Activated T-cell treated with anti-CD3 and anti-CD28 coated beads, Interleukin-2, amount 50 U/mL, for 72 hours (primary cell): Measurements from ENCODE around the gene IP6K2. TPM values are rescaled to one million over a fixed set of nuclear protein-coding genes. Genes with fewer than 3 reads are reported as not detected.

ENCODE experiments used
- ATAC-seq, 2 donors: fragments of 150-1000 bp; cut with Tn5 transposase; replicated peaks in 1 of 2; 2 replicates each; pipeline ENCODE4 v1.10.0; 2021; ENCODE audit warnings: moderate library complexity in 2 of 2, mild to moderate bottlenecking in 1 of 2
- DNase-seq, 2 donors: peaks; one replicate each; pipeline ENCODE4 v3.0.0; 2021 to 2022; ENCODE audit warnings: mixed read lengths in 1 of 2
- H3K27ac Mint-ChIP-seq: one replicate; pipeline ENCODE4 v1.8.0; 2022; ENCODE audit warnings: mild to moderate bottlenecking, moderate library complexity, mixed read lengths
- H3K27me3 Mint-ChIP-seq: one replicate; pipeline ENCODE4 v1.8.0; 2022; ENCODE audit warnings: low read depth, mixed read lengths
- H3K36me3 Mint-ChIP-seq, 2 donors: one replicate each; pipeline ENCODE4 v1.8.0; 2022; ENCODE audit warnings: mixed read lengths in 2 of 2, mild to moderate bottlenecking in 1 of 2; ENCODE audit not compliant: insufficient read depth in 2 of 2
- H3K4me1 Mint-ChIP-seq: one replicate; pipeline ENCODE4 v1.8.0; 2022; ENCODE audit warnings: low read depth, mixed read lengths
- H3K4me3 Mint-ChIP-seq, 2 donors: one replicate each; pipeline ENCODE4 v1.8.0; 2022; ENCODE audit warnings: mild to moderate bottlenecking in 2 of 2, mixed read lengths in 2 of 2, moderate library complexity in 2 of 2
- H3K9me3 Mint-ChIP-seq, 2 donors: one replicate each; pipeline ENCODE4 v1.8.0; 2022; ENCODE audit warnings: mixed read lengths in 2 of 2
- total RNA-seq, 2 donors: library from RNA; stranded (reverse); gene quantifications; one replicate each; pipeline ENCODE4 v1.2.3, GENCODE V29; 2022

The IP6K2 gene
- total RNA-seq, 2 donors from 2014 or later = 62.4 to 75.4 TPM

DNA sequence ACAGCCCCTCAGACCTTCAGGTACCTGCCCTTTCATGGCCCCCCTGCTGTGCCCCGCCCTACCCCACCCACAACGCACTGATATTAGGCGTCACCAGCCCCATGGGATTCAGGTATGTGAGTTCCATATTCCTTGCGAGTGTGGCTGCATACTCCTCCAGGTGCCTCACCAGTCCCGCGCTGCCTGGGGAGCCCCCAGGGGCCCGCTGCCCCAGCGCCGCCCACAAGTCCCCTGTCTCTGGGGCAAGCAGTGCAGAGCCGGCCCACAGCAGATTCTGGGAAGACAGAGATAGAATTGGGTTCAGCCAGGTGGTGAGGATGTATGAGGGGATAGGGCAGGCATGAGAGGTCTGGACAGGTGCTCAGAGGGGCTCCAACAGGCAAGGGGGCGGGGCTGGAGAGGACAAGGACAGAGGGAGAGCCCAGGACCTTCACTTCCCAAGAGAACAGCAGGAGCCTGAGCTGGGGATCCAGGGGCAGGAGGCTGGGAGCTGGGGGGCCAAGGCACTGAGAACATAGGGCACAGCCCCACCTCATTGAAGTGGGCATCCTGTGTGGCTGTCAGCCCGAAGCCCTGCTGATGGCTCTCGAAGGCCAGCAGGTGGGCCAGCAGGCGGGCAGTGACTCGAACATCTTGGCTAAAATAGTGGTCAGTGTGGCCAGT lies 68.7 kb downstream of the IP6K2 start:
- no peak for DNase-seq
- H3K4me1 Mint-ChIP-seq = no peaks in the 10 kb centered on the region
- no peak for ATAC-seq
- no peaks in the 10 kb centered on the region for H3K9me3 Mint-ChIP-seq
- no peak overlapping the region for H3K27ac Mint-ChIP-seq
- no peaks in the 10 kb centered on the region for H3K27me3 Mint-ChIP-seq
- H3K4me3 Mint-ChIP-seq = no peak overlapping the region
- H3K36me3 Mint-ChIP-seq = peaks cover 0 to 1% of the 10 kb centered on the region in 2 donors

DNA sequence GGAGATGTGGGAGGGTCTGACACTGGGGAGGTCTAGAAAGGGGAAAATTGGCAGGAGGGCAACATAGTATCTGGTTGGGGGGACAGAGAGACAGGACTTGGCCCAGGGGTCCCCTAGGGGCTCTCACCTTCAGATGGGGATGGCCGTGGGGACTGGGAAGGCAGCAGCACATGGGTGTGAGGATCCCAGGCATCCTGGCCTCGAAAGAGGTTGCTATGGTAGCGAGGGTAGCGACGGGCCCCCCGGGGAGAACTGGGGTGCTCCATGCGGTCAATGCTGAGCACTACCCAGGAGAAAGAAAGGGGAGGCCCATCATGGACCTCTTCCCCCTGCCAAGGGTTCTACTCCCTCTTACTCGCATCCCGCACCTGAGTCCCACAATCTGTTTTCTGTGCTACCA lies 69.3 kb downstream of the IP6K2 start:
- H3K4me3 Mint-ChIP-seq = no peak overlapping the region
- no peaks in the 10 kb centered on the region for H3K27me3 Mint-ChIP-seq
- H3K27ac Mint-ChIP-seq = no peak overlapping the region
- H3K4me1 Mint-ChIP-seq = no peaks in the 10 kb centered on the region
- no peaks in the 10 kb centered on the region for H3K9me3 Mint-ChIP-seq
- peaks cover 0 to 1% of the 10 kb centered on the region in 2 donors for H3K36me3 Mint-ChIP-seq
- ATAC-seq = no peak
- no peak for DNase-seq

DNA sequence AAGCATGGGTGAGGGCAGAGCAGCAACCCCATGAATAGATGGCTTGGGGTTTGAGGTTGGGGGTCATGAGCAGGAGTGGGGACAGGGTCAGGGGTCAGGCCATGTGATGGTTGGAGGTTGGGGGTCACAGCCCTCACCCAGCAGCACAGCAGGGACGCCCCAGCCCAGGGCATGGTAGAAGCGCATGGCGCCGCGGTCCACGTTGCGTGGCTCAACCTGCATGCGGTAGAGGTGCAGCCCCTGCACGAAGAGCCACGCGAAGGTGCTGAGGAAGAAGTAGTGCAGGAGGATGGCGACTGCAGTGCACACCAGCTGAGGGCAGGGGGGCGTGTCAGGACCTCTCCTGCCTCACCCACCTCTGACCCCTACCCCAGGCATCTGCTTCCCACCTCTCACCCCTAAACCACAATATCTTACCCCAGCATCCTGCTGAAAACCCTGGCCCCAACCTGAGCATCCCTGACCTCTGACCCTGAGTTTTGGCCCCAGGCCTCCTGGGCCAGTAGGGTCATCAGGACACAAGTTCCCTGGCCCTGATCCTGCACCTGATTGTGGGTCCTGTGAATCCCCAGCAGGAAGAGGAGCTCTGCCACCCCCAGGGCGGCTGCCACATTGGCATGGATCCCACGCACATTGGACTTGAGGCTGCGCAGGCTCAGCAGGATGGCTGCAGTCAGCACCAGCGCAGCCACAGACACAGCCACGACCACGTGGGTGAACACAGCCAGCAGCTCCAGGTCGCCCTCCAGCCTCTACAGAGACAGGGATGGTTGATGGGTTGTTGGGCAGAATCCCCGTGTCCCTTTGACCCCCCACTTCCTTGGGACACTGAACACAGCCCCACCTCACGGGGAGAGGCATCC lies 71.9 kb downstream of the IP6K2 start:
- Mint-ChIP-seq H3K27me3 (no peaks in the 10 kb centered on the region), H3K4me1 (no peaks in the 10 kb centered on the region), H3K27ac (no peak overlapping the region), H3K36me3 (peaks cover 0 to 5% of the 10 kb centered on the region in 2 donors), H3K4me3 (no peak overlapping the region), H3K9me3 (no peaks in the 10 kb centered on the region)
- DNase-seq (no peak), ATAC-seq (no peak)

DNA sequence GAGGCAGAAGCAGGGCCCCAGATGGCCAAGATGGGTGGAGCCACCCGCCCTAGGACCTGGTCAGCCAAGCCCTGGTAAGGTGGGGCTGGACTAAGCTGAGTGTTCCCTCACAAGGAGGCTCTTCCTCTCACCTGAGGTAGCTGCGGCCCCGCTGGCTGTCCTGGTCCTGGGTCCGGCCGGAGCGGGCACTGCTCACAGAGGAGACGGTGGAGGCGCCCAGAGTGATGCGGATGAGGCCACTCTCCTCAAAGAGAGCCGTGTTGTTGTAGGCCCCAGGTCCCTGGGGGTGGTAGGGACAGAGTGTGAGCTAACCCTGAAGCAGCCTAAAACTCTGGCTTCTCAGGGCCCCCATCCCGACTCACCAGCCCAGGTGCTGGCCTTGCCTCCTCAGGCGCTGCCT lies 74.4 kb downstream of the IP6K2 start:
- H3K9me3 Mint-ChIP-seq = no peaks in the 10 kb centered on the region
- no peak overlapping the region for H3K27ac Mint-ChIP-seq
- no peaks in the 10 kb centered on the region for H3K27me3 Mint-ChIP-seq
- no peak for ATAC-seq
- H3K36me3 Mint-ChIP-seq = peaks cover 0 to 5% of the 10 kb centered on the region in 2 donors
- no peak overlapping the region for H3K4me3 Mint-ChIP-seq
- no peaks in the 10 kb centered on the region for H3K4me1 Mint-ChIP-seq
- no peak for DNase-seq

DNA sequence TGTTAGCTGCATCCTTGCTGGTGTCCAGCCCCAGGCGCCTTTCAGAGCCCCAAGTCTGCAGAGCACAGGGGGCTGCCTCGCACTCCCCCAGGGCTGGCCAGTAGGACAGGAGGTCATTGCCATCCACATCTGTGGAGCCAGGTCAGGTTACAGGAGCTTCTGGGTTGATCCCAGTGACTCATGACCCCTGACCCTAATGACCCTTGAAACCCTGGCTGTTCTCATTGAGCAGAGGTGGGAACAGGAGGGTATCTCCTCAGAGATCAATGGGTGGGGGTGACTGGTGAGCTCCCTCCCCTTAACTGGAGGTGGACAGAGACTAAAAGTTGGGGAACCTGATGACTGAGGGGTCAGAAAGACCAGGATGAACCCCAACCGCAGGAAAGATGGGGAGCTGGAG lies 75.6 kb downstream of the IP6K2 start:
- Mint-ChIP-seq H3K27me3 (no peaks in the 10 kb centered on the region), H3K4me1 (peaks cover 6% of the 10 kb centered on the region), H3K4me3 (no peak overlapping the region), H3K9me3 (no peaks in the 10 kb centered on the region), H3K36me3 (peaks cover 0 to 5% of the 10 kb centered on the region in 2 donors), H3K27ac (no peak overlapping the region)
- ATAC-seq (no peak), DNase-seq (no peak)

DNA sequence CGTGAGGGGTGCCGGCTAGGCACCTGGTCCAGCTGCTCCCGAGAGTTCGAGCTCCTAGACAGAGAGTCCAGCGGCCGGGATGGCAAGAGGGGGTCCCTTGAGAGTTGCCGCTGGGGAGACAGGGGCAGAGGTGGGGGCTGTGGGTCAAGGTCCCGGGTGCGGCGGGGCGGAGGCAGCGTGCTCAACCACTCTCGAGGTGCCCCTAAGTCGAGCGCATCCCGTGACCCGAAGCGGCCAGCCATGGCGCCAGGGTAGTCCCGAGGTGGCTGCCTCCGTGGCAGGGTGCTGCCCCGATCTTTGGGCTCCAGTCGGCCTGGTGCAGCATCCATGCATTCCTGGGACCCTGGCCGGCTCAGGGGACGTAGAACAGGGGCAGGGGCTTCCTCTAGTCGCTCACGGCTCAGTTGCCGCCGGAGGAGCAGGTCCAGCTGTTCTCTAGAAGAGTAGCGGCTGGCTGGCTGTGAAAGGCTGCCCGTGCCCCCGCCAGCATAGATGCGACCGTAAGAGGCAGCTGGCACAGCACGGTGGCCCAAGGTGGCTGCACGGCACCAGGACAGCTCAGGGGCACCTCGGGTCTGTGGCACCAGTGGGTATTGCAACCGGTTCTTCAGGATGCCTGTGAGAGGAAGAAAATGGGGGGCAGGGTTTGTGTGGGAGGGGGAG lies 76.9 kb downstream of the IP6K2 start:
- peaks cover 13% of the 10 kb centered on the region for H3K4me1 Mint-ChIP-seq
- no peak for ATAC-seq
- H3K4me3 Mint-ChIP-seq = no peak overlapping the region

More for the DNA sequence above, 76.9 kb downstream of the IP6K2 start:
- no peak for DNase-seq
- Mint-ChIP-seq H3K36me3 (peaks cover 0 to 5% of the 10 kb centered on the region in 2 donors), H3K27me3 (no peaks in the 10 kb centered on the region), H3K9me3 (no peaks in the 10 kb centered on the region), H3K27ac (no peak overlapping the region)

Other genes starting within 250 kb of the IP6K2 start
- gene SHISA5, start 213.0 kb downstream of the IP6K2 start, total RNA-seq = 100 to 1,000 TPM in 1 of 2 donors, 10 to 100 TPM in 1; 69.3 to 101 TPM
- 10 to 100 TPM in 1 of 2 donors, 1 to 10 TPM in 1; 8.5 to 18.0 TPM for gene PFKFB4, start 160.4 kb downstream of the IP6K2 start, total RNA-seq
- not detected for gene UCN2, start 153.4 kb downstream of the IP6K2 start, total RNA-seq
- gene COL7A1, start 121.9 kb downstream of the IP6K2 start, total RNA-seq = 1 to 10 TPM; 4.4 to 5.3 TPM
- 100 to 1,000 TPM; 205 to 228 TPM for gene UQCRC1, start 107.6 kb downstream of the IP6K2 start, total RNA-seq
- not detected for gene TMEM89, start 95.5 kb downstream of the IP6K2 start, total RNA-seq
- 10 to 100 TPM; 34.7 to 42.2 TPM for gene SLC26A6, start 81.8 kb downstream of the IP6K2 start, total RNA-seq
- gene CELSR3, start 54.3 kb downstream of the IP6K2 start, total RNA-seq = 10 to 100 TPM; 14.2 to 17.4 TPM
- gene NCKIPSD, start 31.3 kb downstream of the IP6K2 start, total RNA-seq = 10 to 100 TPM; 27.7 to 27.8 TPM
- 10 to 100 TPM; 23.0 to 35.7 TPM for gene PRKAR2A, start 130.7 kb upstream of the IP6K2 start, total RNA-seq
- gene SLC25A20, start 181.7 kb upstream of the IP6K2 start, total RNA-seq = 10 to 100 TPM; 23.6 to 29.3 TPM
- 100 to 1,000 TPM; 174 to 183 TPM for gene ARIH2, start 201.6 kb upstream of the IP6K2 start, total RNA-seq